Panc1 (cell line): ENCODE measurements around the gene ADK.

Experiments
- POLR2AphosphoS5 ChIP-seq: IDR thresholded peaks from 2 replicates; pipeline ENCODE4 v1.6.1; 2012; ENCODE audit warnings: mild to moderate bottlenecking, low read depth, low read length, moderate library complexity
- TCF7L2 ChIP-seq: IDR thresholded peaks from 2 replicates; pipeline ENCODE4 v1.6.1; 2011; ENCODE audit warnings: mild to moderate bottlenecking, low read depth, low read length, inconsistent platforms
- TF ChIP-seq, protein P1 (sequence below): fragments of 450-650 bp; IDR thresholded peaks from 2 replicates; pipeline ENCODE4 v1.5.1; 2017; ENCODE audit warnings: mild to moderate bottlenecking
- TF ChIP-seq, protein P2 (sequence below), 2 experiments: IDR thresholded peaks; 2 replicates each; pipeline ENCODE4 v1.6.1; 2011 to 2012; ENCODE audit warnings: low read depth in 2 of 2, control low read depth in 1 of 2, low read length in 1 of 2, mild to moderate bottlenecking in 1 of 2, moderate library complexity in 1 of 2; ENCODE audit not compliant: insufficient read depth in 1 of 2

DNA sequence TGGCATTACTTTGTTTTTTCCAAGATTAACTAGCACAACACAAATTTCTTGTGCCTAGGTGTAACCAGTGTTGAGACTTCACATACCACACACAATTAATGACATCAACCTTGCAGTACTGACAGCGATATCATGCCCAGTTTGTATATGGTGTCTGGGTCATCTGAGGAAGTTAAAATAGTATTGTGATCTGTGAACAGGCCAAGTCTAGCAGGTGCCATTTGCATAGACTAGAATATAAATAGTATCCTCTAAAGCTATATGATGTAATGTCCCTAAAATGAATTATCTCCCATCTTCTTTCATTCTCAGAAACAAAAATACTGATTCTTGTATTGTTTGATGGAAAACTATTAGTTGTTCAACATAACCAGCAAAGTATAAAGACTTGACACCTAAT is 499.6 kb downstream of the ADK start:
- TF ChIP-seq, protein P1, sequence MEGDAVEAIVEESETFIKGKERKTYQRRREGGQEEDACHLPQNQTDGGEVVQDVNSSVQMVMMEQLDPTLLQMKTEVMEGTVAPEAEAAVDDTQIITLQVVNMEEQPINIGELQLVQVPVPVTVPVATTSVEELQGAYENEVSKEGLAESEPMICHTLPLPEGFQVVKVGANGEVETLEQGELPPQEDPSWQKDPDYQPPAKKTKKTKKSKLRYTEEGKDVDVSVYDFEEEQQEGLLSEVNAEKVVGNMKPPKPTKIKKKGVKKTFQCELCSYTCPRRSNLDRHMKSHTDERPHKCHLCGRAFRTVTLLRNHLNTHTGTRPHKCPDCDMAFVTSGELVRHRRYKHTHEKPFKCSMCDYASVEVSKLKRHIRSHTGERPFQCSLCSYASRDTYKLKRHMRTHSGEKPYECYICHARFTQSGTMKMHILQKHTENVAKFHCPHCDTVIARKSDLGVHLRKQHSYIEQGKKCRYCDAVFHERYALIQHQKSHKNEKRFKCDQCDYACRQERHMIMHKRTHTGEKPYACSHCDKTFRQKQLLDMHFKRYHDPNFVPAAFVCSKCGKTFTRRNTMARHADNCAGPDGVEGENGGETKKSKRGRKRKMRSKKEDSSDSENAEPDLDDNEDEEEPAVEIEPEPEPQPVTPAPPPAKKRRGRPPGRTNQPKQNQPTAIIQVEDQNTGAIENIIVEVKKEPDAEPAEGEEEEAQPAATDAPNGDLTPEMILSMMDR: no peak
- TF ChIP-seq, protein P2, sequence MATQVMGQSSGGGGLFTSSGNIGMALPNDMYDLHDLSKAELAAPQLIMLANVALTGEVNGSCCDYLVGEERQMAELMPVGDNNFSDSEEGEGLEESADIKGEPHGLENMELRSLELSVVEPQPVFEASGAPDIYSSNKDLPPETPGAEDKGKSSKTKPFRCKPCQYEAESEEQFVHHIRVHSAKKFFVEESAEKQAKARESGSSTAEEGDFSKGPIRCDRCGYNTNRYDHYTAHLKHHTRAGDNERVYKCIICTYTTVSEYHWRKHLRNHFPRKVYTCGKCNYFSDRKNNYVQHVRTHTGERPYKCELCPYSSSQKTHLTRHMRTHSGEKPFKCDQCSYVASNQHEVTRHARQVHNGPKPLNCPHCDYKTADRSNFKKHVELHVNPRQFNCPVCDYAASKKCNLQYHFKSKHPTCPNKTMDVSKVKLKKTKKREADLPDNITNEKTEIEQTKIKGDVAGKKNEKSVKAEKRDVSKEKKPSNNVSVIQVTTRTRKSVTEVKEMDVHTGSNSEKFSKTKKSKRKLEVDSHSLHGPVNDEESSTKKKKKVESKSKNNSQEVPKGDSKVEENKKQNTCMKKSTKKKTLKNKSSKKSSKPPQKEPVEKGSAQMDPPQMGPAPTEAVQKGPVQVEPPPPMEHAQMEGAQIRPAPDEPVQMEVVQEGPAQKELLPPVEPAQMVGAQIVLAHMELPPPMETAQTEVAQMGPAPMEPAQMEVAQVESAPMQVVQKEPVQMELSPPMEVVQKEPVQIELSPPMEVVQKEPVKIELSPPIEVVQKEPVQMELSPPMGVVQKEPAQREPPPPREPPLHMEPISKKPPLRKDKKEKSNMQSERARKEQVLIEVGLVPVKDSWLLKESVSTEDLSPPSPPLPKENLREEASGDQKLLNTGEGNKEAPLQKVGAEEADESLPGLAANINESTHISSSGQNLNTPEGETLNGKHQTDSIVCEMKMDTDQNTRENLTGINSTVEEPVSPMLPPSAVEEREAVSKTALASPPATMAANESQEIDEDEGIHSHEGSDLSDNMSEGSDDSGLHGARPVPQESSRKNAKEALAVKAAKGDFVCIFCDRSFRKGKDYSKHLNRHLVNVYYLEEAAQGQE (IDR thresholded peaks at IDR 0.05; ENCODE audit: insufficient read depth in 1 of 2, low read depth in 2 of 2, low read length in 1 of 2): no peak
- TF ChIP-seq POLR2AphosphoS5 (no peak), TCF7L2 (no peak)
